ENCODE measurements around the gene BHLHE41.

The BHLHE41 gene

DNA sequence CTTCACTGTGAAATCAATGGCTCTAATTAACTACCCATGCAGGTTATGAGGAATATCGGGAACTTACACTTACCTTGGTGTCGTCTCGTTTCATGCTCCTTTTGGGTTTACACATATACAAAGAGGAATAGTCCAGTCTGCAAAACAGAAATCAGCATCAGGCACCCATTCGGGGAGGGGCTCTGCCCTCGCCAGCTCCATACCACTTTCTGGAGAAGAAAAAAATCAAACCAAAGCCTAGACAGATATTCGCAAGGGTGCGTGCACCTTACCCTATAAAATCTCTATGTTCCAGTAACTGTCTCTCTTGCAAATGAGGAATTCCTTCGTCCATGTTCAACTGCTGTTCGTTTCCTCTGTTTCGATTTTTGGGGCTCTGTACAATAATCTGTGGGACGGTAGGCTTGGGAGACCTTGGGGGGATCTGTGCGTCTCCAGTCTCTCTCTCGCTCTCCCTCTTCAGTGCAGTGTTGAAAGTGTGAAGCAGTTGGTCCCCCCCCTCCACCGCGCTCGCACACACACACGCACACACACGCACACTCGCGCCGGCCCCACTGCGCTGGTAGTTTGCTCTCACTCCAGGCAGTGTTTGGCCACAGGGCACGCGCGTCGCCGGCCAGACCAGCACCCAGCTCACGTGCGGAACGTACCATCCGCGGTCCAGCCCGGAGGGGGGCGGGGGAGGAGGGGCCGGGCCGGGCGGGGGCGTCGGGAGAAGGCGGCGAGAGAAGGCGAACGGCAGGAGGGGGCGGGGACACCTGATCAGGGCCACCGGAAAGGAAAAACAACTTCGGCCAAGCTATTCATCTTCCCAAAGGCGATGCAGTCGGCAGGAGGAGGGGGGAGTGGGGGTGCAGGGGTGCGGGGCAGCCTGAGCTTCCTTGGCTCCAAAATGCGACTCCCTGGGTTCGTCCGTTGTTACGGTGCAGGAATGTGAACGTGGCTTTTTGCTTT lies at the start of gene BHLHE41:
BHLHE41 (minus strand) TSS at position 592 of the 954 bp plus-strand sequence; CDS start at position 334, 258 bp downstream.
- no peak for DNase-seq (ENCODE audit: low read depth in 2 of 2)

DNA sequence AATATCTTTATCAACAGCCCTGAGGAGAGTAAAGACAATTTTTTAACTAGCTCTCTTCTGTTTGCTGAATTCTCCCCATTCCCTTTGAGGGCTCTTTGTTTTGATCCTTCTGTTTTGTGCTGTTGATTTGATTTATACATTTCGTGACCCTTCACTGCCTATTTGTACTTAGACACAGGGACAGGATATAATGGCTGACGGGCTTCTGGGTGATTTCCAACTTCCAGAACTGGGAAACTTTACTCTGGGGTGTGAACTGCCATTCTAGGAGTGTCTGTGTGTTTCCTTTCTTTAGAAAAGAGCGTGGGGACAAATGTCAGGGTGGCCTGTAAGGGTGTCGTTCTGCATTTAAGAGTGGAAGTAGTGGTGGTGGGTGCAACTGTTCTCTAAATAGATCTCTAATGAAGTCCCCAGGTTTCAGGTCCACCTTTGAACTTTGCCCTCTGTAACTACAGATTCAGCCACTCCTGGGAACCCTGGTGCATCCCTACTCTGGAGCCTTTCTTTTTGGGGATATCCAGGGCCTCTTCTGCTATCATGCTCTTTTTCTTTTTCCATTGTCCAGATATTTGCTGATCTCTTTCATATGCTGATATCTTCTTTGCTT lies 48.2 kb upstream of the BHLHE41 start:
- no peak for DNase-seq (ENCODE audit: low read depth in 2 of 2)

DNA sequence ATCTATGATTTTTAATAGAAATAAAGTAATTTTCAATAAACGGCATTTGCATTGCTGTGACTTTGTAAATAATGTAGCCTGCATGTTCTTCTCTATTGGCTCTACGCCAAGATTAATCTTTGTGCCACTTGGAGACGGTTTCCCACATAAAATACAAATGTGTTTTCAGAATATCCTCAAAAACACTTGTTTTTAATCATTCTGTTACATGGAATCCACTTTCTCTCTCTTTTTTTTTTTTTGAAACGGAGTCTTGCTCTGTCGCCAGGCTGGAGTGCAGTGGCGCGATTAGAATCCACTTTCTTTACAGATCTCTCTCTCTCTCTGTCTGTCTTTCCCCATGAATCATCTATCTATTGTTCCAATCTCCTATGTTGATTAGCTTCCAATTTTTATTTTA lies 47.7 kb upstream of the BHLHE41 start:
- no peak for DNase-seq (ENCODE audit: low read depth in 2 of 2)

DNA sequence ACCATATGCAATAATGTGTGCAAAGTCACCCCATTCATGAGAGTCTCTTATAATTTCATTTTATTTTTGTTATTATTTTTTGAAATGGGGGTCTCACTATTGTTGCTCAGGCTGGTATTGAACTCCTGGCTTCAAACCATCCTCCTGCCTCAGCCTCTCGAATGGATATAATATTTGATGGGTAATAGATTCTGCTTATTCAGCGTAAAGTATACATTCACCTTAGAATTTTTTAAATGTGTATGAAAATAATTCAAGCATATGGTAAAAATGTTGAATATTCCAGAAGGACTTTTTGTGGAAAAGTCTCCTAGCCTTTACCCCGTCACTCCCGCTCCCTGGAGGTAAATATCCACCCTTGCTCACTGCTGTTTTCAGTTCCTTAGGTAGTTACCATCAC lies 47.2 kb upstream of the BHLHE41 start:
- DNase-seq (ENCODE audit: low read depth in 2 of 2): no peak

DNA sequence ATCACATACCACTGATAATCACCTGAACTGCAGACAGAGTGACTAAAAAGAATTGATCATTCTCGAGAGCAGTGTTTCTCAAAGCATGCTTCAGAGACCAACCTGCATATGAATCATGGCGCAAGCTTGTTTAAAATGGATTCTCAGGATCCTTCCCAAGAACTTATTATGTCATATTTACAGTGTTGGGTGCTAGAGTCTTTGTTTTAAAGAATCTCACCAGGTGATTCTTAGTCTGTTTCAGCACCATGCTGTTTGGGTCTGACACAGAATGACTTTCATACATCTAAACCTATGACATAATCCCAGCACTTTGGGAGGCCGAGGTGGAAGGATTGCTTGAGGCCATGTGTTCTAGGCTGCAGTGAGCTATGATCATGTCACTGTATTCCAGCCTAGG lies 39.3 kb upstream of the BHLHE41 start:
- no peak for DNase-seq (ENCODE audit: low read depth in 2 of 2)

DNA sequence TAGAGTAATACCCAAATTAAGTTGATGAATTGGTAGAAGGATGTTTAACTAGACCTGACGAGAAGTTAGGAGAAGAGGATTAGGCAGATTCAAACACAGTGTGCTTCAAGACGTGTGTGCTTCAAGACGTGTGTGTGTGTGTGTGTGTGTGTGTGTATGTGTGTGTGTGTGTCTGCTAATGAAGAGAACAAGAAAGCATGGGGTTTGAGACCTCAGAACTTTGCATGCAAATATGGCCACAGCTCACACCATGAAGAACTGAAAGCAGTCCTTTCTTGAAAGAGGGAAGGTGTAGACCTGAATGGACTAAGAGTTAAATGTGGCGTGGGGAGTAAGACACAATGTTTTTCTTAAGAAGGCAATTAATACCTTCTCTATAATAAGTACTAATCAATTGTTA lies 38.1 kb upstream of the BHLHE41 start:
- DNase-seq (ENCODE audit: low read depth in 2 of 2): no peak

DNA sequence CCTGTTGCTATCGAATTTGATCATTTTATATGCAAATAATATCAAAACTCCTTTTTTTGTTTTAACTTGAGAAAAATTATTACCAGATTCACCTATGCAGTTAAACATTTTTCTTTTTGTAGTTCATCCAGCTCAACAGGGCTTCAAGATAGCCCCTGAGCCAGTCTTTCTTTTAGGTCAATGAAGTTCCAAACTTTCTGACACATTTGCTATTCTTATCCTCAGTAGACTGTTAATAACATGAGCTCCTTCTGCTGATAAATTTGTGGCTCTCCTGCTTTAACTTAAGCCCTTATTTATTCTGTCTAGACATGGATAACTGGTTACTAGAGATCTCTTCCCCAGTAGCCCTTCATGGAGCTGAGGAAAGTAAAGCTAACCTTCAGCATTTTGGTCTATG lies 37.3 kb upstream of the BHLHE41 start:
- no peak for DNase-seq (ENCODE audit: low read depth in 2 of 2)

DNA sequence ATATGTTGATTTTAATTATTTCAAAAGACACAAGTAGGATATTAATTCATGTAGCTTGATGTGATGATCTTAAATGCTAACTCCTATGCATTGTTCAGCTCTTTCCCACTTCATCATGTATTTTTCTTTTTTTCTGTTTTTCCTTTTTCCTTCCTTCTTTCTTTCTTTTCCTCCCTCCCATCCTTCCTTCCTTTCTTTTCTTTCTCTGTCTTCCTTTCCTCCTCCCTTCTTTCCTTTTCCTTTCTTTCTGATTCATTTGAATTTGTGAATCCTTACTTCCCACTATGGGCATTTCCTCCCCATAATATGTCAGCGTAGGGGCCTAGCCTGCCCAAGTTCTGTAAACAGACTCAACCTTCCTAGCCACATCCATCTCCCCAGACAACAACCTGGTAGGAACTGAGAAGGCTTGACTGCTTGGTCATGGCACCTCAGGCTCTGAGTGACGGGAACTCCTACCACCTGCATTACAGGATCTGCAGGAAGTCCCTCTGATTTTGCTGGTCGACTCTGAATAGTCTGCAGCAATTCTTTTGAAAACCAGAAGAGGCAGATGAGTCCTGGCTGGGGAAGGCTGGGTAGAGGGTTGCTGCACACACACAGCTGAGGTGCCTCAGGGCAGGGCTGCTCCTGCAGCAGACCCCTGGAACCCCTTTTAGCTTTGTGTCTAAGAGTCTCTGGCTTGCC lies 33.4 kb upstream of the BHLHE41 start:
- DNase-seq (ENCODE audit: low read depth in 2 of 2): no peak

DNA sequence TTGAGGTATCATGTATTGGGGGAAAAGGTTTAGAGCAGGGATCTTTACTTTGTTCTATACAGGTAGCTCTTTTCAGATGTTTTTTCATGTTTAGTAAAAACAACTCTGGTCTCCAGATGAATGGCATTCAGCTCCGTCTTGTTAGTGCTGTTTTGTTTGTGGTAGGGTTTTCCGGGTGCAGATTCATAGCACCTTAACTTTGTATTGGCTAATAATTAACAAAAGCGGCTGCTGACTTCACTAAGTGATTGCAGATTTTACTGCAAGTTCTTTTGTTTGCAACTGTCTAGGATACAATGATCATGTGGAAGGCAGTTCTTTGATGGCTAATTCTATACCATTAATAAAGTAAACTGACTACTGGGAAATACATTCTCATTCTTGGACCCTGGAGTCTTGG lies 32.2 kb upstream of the BHLHE41 start:
- DNase-seq (ENCODE audit: low read depth in 2 of 2): no peak

DNA sequence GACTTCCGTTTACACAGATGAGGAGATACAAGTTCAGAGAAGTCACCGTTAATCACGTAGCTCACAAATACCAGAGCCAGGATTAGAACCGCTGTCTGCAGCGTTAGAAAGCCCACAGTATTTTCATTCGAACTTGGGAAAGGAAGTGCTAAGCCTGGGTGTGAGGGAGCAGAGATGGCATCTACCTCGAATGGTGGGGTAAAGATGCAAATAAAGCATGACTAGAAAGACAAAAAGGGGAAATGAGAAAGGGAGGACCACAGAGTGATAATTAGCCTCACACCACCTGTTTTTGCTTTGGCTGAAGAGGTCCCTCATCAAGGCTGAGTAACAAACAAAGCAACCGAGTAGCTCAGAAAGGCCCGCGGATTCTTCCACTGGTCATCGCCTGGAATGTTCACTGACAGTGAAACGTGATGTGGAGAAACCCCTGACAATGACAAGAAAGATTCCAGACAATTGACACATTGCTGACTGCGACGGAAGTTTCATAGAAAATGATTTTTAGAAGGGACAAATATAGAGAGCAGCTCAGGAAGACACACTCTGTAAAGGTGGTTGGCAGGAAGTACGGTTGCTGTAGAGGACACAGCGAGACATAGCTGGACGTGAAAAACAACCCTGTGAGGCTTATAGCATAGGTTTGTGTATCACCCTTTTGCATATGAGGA lies 31.5 kb upstream of the BHLHE41 start:
- DNase-seq (ENCODE audit: low read depth in 2 of 2): no peak

DNA sequence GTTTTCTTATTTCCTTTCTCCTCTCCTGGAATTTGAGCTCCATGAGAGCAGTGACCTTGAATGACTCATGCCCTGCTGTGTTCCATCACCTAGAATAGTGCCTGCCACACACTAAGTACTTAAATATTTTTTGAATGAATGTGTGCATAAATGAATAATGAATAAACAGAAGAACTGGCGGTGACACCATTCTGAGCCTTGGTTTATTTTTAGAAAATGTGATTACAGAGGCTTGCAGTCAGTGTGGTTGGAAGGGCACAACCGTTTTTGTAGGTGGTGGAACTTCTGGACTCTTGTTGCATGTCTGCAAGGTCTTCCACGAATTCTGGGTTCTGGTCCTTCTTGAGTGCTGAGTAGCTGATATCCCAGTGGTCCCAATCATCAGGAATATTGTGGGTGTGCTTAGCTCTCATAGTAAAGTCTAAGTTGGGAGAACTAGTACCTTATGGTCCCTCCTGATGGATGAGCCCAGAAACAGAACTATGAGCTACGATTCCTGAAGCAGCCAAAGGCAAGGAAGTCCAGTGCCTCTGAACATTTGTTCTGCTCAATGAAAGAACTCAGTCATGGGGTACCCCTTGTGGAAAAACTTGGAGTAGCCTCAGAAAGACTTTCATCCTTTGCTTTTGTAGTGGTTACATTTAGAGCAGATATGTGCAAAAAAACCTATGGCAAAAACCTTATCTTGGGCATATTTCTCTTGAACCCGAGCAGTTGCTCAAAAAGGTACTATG lies 28.8 kb upstream of the BHLHE41 start:
- no peak for DNase-seq (ENCODE audit: low read depth in 2 of 2)

DNA sequence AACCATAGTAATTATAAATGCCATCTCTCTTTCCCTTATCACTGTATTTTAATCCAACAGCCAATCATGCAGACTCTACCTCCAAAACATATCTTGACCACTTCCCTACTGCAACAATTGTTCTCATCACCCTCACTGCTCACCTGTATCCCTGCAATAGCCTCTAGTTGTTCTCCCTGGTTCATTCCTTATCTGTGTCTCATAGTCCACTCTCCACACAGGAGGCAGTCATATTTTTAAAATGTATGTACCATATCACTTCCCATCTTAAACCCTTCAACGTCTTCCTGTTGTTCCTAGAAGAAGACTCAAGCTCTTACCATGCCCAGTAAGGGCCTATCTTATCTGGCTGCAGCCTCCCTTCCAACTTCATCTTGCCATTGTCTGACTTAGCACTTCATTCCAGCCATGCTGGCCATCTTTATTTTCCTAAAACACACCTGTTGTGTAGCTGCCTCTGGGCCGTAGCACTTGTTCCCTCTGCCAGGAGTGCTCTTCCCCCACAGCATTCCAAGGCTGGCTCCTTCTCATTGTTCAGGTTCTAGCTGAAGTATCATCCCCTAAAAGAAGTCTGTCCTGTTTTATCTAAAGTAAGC lies 27.8 kb upstream of the BHLHE41 start:
- no peak for DNase-seq (ENCODE audit: low read depth in 2 of 2)

DNA sequence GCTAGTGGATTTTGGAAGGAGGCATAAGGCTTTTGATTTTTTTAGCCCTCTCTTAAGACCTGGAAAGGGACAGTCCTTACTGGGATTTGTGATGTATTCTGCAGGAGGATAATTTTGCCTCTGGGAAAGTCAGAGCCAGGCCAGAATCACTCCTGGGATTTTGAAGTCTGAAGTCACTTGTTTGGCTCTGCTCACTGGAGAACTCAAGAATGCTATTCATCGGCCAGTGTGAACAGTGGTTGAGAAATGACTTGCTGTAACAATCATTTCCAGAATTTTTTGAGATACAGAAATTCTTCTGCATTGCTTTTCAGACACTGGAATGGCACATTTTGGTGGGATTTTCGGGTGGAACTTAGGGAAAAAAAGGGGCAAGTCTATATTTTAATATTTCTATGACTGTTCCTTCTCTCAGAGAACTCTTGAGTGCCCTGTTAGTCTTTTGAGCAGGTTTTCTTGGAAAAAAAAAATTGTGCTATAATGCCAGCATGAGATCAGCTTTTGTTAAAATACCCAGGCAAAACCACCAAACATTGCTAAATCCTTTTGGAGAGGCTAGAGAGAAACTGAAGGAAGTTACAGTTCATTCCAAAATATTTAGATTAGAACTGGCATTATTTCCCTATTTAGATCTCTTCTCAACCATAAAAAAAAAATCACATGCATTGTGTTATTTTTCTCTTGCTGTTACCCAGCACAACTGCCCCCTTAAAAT lies 26.1 kb upstream of the BHLHE41 start:
- no peak for DNase-seq (ENCODE audit: low read depth in 2 of 2)

DNA sequence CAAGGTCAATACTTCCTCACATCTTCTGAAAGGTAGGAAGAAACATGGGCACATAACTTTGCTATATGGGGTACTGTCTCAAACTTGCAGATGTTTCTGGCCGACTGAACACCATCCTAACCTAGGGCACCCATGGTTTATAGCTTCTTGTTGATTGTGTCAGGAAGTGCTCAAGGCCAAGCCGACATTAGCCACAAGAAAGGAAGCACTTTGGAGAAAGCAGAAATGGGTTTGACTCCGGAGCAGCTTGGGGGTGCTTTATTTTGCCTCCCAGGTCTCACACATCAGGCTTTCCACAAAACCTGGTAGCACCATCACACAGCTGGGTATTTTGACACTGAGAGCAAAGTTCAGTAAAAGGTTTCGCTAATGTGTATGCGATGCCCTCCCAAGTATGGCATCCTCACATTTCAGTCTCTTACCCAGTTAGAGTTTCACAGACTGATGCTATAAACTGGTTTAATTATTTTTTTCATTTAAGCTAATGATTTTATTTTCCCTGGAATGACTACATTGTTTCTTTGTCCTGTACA lies 25.2 kb upstream of the BHLHE41 start:
- no peak for DNase-seq (ENCODE audit: low read depth in 2 of 2)

DNA sequence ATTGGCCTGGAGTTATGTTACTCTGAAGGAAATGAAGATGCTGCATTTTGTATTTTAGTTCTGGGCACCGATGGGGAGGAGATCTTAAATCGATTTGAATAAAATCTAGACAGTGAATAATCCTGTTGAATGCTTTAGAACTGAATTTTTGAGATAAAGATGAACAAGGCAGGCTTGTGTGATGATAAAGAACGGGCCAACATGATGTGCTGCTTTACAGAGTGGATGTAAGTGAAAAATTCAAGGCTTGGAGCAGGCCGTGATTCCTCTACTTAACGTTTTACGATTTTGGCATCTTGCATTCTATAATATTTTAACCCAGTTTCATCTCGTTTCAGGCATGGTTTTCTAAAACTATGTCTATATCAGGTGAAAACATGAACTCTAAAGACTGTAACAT lies 23.5 kb upstream of the BHLHE41 start:
- DNase-seq (ENCODE audit: low read depth in 2 of 2): no peak

DNA sequence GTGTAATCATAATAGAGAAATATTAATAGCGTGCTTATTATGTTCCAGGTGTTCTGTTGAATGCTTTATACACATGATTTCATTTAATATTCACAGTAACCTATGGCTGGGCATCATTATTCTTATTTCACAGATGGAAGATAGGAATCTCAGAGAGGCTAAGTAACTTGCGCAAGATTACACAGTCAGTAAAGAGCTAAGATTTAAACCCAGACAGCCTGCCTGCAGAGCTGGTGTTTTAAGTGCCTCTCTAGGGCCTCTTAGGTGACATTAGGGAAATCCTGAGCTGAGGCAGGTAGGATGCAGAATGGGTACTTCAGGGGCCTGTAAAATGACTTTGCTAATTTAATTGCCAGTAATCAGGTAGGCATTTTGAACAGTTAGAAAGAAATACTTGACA lies 18.5 kb upstream of the BHLHE41 start:
- no peak for DNase-seq (ENCODE audit: low read depth in 2 of 2)

DNA sequence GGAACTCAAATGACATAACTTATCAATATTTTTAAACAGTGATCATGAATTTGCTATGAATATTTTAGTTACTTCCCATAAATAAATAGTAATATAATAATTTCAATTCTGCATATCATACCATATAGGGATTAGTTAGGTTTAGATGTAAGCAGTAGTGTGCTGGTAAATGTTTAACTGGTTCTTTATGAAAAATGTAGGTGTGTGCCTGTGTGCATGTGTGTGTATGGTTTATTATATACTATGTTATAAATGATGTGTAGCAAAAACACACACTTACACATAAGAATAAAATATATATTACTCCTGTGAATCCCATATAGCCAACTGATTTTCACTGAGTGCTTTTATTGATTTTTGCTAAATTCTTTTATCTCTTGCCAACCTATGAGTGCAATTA lies 14.0 kb upstream of the BHLHE41 start:
- DNase-seq (ENCODE audit: low read depth in 2 of 2): no peak

DNA sequence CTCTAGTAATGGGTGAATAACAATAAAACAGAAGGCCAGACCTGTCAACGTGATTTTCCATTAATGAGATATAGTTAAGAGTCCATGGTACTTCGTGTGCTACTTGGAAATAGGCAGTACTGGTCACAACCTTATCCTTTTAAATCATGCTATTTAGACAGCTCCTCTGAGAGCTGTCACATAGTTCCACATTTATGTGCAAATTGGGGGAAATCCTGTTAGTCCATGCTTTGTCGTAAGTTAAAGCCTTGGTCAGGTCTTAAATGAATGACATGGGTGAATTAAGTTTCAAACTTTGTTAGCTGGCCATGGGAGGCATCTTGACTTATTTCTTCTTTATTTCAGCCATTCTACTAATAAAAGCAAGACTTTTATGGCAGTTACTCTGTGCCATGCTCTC lies 11.9 kb upstream of the BHLHE41 start:
- no peak for DNase-seq (ENCODE audit: low read depth in 2 of 2)

DNA sequence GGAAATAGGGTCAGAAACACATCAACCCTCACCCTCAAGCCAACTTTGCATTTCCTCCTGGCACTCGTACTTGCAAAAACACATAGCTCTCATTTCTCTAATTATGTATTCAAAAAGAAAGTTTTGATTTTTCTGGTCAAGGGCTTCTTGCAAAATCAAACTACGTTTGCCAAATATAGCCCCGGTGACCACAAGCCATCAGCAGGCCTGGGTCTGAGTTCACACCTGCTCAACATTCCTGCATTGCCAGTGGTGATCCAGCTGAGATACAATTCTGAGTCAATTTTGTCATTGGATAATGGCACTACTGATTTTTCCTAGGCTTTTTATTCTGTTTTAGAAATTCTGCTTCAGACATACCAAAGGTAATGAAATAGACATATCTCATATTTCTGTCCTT lies 10.7 kb upstream of the BHLHE41 start:
- no peak for DNase-seq (ENCODE audit: low read depth in 2 of 2)

DNA sequence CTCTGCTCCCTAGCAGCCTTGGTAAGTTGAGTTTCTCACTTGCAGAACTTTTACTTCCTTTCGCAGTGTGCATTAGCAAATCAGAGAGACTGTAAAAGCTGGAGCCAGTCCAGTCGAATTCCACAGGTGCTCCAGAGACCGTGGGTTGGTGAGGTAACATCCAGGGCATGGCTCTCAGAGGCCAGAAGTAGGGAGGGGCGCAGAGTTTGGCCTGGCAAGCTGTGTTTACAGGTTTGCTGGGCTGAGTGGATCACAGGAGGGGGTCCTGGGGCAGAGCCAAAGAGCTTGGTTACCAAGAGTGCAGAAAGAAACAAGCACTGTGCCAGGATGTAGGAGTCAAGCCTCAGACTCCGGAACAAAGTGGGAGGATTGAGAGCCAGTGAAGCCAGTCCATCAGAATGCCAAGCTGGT lies 10.2 kb upstream of the BHLHE41 start:
- no peak for DNase-seq (ENCODE audit: low read depth in 2 of 2)
